ENCODE measurements around the gene OS9.

The OS9 gene

GRCh38 chr12:57732726-57733593 is 39.0 kb downstream of the OS9 start:
- TF ChIP-seq CTCF (conservative IDR thresholded peaks at IDR 0.05), result no peak
- no peak for TF ChIP-seq ZFX (IDR thresholded peaks at IDR 0.05)
- H3K27ac ChIP-seq, result no peak overlapping the region

- H3K27ac ChIP-seq, result no peak overlapping the region
- TF ChIP-seq CTCF (conservative IDR thresholded peaks at IDR 0.05) (no peak), ZFX (IDR thresholded peaks at IDR 0.05) (no peak)
These were observed 40.0 kb downstream of the OS9 start for GRCh38 chr12:57733928-57734327.

GRCh38 chr12:57734591-57734990 is 40.7 kb downstream of the OS9 start:
- H3K27ac ChIP-seq, result no peak overlapping the region
- no peak for TF ChIP-seq ZFX (IDR thresholded peaks at IDR 0.05)

GRCh38 chr12:57735198-57735855 is 41.4 kb downstream of the OS9 start:
- no peak for TF ChIP-seq CTCF (conservative IDR thresholded peaks at IDR 0.05)
- TF ChIP-seq ZFX (IDR thresholded peaks at IDR 0.05), result no peak
- no peak overlapping the region for H3K27ac ChIP-seq

GRCh38 chr12:57735952-57736740 is 42.2 kb downstream of the OS9 start:
- H3K27ac ChIP-seq, result no peak overlapping the region
- TF ChIP-seq ZFX (IDR thresholded peaks at IDR 0.05), result no peak
- no peak; the same call in 1 of the 2 replicates for TF ChIP-seq CTCF (conservative IDR thresholded peaks at IDR 0.05)

- TF ChIP-seq ZFX (IDR thresholded peaks at IDR 0.05) (no peak), CTCF (conservative IDR thresholded peaks at IDR 0.05) (no peak)
- no peak overlapping the region for H3K27ac ChIP-seq
These were observed 43.0 kb downstream of the OS9 start for GRCh38 chr12:57736741-57737466.
